GM18508 (cell line): ENCODE results near the gene EFL1.
"Not testable (repeated sequence)": the region's sequence is repeated elsewhere in the genome, so short reads cannot be mapped to it uniquely, and the experiment has no call there.

Source experiments
- ATAC-seq: cut with Tn5 transposase; IDR thresholded peaks from one replicate; pipeline ENCODE4 v1.9.1; 2021; ENCODE audit warnings: moderate number of reproducible peaks; ENCODE audit not compliant: insufficient read depth, unreplicated experiment

The EFL1 gene

DNA sequence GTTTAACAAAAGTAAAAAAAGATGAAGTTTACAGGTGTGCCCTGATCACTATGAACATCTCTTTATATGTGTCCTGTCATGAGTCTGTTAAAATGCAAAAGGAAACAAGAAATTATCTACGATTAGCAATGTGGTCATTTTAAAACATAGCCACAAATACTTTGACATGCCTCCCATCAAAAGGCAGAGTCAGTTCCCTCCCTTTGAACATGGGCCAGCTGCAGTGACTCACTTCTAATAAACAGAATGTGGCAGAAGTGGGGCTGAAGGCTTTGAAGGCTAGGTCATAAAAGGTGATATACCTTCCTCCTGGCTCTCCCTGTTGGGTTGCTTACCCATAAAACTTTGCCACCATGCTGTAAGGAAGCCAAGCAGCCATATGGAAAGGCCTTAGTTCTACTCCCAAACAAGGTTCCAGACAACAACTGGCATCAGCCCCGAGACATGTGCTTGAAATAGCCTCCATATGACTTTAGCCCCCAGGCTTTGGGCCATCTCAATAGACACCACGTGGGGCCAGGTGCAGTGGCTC, 52.4 kb downstream of the EFL1 start:
- not testable (repeated sequence) for ATAC-seq

DNA sequence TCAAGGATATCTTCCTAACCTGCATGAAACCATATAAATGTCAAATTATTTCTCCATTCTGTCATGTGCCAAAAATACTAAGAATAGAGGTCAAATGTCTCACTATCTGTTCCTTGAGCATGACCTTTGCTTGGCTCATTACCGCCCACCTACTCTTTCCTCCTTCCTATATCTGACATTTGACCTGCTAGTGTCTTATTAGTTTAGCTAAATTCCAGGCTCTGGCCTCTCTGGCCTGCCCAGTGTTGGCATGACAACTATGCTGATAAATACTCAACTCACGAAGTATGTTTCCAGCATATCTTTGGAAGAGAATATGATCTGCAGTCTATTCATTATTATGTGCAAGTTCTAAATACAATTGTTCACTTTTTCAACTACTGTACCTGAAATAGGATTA, 58.0 kb downstream of the EFL1 start:
- not testable (repeated sequence) for ATAC-seq

DNA sequence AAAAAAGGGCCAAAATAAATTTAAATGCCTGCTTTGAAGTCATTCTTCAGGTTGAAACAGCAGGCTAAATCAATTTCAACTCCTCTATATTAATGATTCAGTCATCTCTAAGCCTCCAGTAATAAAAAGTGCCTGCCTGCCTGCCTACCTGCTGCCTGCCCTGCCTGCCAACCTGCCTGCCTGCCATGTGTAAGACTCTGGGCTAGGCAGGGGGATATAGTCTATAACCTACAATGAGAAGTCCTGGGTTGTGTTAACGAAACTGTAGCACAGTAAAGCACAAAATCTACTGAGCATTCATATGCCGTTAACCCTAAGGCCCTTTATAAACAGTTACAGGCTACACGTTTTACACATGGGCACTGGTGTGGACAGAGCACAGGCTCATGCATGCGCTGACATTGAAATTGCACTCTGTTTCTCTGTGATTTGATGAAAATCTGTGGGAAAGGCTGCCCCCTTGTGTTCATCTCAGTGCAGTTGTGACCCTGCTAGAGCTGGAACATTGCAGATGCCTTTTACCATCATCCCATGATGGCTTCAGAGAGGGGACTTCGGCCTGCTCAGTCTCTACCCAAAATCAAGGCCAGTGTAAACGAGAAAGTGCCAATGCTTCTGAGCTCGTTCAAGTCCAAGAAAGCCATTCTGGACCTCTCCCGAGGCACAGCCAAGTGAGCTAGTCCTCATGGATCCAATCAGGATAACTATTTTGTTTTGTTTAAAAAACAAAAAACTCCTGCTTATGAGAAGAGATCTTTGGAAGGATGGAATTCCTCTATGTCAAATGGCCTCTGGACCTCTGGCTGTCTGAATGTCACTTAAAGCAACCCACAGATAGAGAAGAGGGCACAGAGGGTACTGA, 64.6 kb downstream of the EFL1 start:
- ATAC-seq: no peak

DNA sequence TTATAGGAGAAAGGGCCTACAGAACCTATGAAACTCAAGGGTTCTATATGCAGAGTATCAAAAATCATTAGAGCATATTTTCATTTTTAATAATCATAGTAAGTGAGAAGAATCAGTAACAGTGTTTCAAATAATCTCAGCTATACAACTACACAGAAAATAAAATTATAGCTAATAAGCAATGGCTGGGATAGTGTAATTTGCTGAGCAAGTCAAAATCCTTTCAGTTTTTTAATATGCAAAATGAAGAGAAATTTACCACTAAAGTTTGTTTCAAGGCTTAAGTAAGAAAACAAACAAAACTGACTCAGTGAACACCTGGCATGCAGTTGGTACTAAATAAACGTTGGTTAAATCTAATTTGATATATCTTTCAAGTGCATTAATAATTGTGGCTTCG, 66.2 kb downstream of the EFL1 start:
- no peak for ATAC-seq

DNA sequence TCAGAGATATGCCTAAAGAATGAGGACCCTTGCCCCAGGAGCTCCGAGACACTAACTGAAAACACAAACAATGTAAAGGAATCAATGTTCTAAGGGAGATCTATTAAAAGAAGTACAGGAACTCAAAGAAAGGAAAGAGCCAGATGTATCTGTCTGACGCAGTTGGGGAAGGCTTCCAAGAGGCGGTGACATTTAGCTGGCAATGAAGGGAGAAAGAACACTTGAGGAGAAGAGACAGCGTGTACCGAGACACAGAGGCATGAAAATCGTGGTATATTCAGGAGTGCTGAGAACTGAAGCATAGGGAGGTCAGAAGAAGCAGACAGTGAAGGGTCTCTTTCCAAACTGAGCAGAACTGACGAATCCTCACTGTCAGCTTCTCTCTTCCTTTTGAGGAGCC, 66.7 kb downstream of the EFL1 start:
- ATAC-seq: not testable (repeated sequence)

DNA sequence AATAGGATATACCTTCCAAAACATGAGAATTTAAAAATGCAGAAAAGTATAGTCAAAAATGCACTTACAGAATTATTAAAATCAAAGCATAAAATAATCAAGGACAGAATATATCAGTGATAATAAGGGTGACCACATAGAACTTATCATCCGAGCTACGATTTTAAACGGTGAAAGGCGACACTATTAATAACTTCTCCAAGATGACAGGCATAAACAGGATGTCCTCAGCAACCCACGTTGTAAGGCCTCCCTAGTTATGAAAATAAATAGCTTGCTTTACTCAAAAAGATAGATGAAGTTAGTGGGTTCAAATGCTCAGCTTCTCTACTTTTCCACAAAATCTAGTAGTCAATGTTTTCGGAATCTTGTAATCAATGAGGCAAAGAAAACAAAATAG, 68.0 kb downstream of the EFL1 start:
- not testable (repeated sequence) for ATAC-seq

DNA sequence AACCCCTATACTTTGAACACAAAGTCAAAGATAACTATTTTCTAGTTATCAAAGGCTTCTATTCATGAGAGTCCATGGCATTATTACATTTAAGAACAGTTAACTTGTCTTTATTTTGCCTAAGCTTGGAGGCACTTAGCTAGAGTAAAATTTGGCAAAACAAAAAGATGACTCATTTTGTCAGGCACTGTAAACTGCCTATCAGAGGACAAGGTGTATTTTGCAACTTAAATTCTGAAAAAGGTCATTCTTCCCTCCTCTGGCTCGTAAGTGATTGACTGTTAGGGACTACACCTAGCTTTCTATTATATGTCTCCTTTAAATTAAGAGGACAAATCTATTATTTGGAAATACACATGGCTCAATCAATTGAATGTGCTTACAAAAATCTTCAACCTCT, 69.1 kb downstream of the EFL1 start:
- not testable (repeated sequence) for ATAC-seq

DNA sequence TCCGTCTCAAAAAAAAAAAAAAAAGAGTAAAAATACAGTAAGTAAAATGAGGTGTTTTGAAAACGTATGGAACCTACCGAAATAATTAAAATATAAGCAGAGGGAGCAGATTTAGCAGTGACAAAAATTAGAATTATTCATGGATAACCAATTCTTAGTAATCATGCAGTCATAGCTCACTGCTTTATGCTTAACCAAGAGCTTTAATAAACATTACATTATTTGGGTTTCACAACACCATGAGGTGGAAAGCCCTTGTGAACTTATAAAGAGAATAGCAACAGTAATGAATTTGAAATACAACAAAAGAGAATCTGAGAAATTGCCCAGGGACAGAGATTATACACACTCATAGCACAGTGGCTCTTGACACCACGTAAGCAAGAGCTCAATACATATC, 70.1 kb downstream of the EFL1 start:
- not testable (repeated sequence) for ATAC-seq

DNA sequence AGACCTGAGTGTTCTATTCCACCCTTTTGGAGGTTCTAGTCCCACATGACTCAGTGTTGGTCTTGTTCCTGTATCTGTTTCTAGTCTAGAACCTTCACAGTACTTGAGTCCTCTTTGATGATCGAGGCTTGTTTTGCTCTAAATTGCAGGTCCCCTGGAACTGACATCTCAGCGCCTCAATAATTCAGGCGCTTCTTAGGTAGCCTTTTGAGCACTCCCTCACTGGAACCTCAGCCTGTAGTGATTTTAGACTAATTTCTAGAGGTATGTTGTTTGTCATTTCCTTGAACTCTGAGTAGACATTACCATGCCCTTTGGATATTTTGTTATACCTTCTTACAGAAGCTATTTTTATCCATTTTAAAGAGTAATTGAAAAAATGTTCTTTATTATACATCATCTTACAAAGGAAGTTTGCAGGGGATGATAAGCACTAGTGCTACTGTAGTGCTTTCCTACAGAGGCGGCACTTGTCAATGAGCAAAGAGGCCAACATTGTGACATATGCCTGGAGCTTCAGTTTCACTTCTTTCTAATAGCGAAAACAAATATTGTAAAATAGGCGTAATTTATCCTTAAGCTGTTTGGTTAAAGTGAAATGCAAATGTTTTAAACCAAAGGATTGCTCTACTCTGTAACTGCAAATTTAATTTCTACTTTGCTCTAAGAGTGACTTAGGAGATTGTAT, 75.7 kb downstream of the EFL1 start:
- ATAC-seq: no peak

DNA sequence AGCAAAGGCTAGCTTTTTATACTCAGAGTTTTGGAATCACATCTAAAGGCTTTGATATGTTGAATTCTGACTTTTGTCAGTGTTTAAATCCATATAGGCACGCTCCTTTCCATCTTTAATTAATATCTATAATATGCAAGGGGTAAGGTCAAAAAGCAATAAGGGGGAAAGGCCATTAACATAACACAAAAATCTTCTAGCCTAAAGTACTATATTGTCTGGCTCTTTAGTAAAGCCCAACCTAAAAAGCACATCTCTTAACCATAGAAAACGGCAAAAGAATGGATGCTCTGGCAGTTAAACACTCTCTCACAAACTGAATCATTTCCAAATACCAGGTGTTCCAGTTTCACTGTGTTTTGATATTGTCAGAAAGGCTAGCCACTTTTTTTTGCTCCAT, 76.4 kb downstream of the EFL1 start:
- no peak for ATAC-seq

DNA sequence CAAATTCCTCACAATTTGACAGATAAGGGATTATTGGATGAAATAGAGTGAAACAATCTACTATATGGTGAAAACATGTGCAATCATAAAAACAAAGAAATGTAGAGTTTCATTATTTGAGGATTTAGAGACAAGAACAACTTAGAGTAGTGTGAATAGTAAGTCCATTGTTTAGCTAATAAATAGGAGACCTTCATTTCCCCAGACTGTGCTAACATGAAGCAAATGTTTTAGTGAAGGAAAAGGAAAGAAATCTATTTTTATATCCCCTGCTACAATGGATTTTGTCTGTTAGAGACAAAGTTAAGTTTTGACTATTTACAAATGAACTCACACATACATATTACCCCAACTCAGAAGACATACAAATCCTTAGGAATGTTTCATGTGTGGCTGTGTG, 77.8 kb downstream of the EFL1 start:
- no peak for ATAC-seq

DNA sequence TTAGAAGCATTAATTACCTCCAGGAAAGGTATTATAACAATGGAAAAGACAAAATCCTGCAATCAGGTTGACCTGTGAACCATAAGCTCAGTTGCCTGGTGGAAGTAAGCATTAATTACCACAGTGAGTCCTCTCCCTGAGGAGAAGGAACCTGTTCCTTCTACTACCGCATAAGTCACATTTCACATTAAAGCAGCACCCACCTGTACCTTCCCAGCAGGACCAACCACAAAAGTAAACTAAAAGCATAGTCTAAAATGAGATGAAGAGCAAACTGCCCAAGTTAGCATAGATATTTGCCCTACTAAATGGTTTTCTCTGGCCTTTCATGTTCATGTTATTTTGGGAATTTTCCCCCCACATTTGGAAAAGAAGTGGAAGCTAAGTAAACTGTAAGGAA, 78.2 kb downstream of the EFL1 start:
- ATAC-seq: no peak

DNA sequence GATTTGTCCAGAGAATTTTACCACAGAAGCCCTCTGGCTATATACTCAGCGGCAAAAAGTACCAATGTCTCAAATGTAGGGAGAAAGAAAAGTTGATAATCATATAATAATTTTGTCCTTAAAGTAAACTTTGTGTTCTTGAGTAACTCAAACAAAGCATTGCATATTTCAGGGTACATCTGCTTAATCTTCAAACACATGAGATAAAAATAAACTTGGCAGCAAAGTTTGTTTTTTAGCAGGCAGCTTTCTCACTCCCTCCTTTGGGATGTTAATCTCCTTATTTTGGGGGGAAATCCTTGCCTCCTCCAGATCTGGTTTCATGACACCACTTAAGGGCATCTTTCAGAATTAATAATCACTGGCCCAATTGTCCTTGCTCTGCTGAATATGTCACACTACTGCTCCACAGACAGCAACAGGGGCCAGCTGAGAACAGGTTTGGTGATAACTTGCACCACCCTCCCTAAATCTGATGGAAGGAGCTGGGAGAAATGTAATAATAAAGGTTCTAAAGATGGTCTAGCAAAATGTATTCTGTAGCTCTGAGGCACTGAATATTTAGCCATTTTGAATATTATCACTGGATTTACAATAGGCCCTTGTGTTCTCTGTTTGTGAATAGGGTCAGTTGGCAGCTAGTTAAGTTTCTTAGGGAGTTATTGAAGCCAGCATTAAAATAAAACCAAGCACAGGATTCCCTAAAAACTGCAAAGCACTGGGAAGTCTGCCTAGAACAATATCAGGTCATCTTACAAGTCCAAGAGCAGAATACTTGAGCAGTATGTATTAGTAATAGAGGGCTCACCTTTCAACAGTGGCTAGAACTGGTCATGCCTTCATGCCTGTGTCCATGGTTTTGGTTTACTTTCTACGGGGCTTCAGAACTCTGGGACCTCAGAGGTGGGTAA, 79.2 kb downstream of the EFL1 start:
- ATAC-seq: no peak

DNA sequence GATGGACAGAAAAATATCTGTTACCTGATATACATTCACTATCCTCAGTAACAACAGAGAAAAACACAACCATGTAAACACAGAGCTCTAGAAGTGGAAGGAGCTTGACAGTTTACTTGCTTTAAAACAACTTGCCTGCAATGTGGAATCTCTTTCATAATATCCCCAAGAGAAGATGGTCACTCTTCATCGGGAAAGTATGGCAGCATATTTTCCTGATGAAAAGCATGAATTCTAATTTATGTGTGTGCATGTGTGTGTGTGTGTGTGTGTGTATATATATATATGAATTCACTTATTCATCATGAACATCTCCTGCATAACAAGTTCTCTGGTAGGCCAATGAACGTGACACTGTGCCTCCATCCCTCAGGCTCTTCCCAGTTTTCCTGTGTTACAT, 81.2 kb downstream of the EFL1 start:
- no peak for ATAC-seq

DNA sequence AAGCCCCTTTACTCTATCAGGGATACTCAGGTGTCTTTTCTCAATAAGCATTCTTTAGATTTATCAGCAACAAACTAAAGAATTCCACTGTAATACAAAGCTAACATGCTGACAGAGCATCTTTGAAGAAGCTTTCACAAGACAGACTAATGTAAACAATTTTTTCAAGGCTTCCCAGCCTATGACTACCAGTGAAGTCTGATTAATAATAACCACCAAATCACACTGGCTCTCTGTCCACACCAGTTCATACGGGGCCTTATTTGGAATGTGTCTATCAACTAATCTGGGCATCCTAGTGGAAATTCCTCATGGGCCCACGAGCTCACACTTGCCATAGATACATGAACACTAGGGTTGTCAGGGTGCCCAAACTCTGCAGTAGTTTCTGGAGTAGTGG, 84.5 kb downstream of the EFL1 start:
- no peak for ATAC-seq

DNA sequence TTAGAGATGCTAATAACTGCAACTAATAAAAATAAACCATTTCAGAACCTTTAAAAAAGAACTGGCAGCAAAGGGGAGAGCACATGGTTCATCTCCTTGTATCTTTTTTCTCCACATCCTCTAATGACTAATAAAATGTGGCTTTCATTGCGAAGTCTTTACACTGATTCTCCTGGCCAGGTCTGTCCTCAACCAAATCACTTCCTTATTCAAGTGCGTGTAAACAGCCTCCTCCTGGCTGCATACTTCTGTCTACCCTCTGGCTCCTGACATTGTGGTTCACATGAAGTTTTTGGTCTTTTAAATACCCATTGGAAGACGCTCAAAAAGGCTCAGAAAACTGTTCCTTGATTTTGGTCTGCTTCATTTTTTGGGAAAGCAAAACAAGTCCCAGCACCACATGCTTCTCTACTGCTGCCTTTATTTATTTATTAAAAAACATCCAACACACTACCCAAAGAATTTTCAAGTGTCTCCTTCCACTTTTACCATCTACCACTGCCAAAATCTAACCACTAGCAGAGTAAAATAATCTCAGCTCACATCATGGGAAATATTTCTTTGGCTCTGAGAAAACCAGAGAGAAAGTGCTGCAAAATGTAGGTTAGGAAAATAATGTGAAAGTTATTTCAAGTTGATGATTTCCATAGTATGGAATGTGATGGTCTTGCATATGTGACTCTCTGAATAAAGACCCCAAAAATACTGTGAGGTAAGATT, 85.1 kb downstream of the EFL1 start:
- no peak for ATAC-seq

DNA sequence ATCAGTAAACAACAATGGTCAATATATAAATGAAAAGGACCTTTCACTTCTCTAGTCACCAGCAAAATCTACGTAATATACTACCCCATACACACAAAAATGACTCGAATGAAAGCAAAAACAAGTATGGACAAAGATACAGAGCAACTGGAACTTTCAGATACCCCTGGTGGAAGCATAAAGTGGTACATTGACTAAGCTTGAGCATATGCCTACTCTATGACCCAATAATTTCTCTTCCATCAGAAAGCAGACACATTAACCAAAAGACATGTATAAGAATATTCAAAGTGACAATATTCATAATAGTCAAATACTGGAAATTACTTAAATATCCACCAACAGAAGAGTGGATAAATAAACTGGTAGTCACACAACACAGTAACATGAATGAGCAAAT, 86.0 kb downstream of the EFL1 start:
- no peak for ATAC-seq

DNA sequence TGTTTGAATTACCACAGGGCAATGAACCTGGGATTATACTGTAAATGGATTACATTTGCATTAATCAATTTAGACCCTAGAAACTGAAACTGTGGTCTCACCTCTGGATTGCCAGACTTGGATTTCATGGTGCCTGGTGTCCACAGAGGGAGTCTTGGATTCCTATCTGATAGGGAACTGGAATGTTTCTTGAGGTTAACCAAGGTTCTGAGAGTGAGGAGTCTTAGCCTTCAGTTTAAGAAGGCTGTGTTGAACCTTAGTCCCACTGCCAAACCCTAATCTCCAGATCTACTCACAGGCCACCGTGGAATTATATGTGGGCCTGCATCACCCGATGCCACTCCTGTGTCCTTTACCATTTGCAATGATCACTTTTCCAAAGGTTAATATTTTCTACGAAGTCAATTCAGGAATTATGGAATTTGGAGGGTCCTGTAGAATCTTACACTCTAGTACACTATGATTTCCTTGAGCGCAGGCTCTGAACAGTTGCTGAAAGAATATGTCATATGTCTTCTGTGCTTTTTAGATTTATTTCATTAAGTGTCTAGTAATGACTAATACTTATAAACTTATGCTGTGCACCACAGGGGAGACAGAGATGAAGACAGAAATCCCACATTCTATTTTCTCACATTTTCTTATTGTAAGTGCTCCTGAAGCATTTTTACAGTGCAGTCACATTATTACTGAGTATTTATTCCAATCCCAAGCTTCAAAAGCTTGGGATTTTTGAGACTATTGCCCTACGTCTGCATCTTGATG, 87.9 kb downstream of the EFL1 start:
- ATAC-seq: no peak

DNA sequence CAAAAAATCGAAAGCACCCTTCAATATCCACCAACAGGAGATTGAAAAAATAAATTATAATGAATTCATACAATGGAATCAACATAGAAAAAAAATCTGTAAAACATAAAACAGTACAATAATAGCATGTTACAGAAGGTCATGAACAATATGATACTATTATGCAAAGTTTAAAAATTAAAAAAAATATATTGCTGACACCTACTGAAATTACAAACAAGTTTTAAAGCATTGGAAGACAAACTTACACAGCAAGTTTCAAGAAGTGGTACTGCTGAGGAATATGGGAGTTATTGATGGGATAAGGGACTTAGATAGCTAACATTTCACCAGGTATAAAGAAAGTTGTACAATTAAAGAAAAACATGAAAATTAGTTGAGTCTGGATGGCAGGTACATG, 89.4 kb downstream of the EFL1 start:
- ATAC-seq: no peak
